ENCODE data around the gene NDUFA12.
"Not testable (repeated sequence)": the region's sequence is repeated elsewhere in the genome, so short reads cannot be mapped to it uniquely, and the experiment has no call there.

NDUFA12 gene

DNA sequence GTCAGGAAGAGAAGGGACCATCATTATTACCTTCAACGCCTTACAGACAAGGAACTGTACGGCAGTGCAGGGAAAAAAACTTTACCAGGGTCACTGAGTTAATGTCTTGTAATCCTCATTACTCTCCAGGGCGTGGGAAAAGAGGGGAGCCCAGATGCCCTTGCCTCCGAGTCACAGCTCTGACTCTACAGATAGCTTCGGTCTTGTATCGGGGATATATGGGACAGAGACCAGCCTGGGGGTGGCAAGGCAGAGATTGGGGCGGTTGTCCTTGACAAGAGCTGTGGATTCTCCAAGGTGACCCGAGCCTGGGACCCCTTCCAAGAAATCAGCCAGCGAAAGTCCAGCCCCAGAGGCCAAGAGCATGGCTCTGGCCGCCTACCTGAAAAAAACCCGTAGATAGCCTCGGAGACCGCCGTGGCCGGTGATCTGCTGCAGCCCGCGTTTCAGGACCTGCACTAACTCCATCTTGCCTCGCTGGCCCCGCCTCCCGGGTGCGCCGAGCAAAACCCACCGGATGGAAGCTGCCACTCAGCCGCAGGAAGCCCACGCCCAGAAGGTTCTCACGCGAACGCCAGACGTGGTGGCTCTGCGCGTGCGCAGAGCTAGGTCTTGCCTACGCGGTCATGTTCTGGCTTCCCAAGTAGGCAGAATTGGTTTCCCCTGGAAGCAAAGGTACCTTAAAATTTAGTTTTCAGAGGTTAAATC, at the start of gene NDUFA12:
Gene NDUFA12 (minus strand): TSS at position 485 of the 708 bp plus-strand sequence. CDS start 17 bp downstream, at position 468.
- peak; percentile 93 to 94 for DNase-seq

GRCh38 chr12:95051241-95051640, 47.7 kb upstream of the NDUFA12 start:
- DNase-seq, result no peak

DNA sequence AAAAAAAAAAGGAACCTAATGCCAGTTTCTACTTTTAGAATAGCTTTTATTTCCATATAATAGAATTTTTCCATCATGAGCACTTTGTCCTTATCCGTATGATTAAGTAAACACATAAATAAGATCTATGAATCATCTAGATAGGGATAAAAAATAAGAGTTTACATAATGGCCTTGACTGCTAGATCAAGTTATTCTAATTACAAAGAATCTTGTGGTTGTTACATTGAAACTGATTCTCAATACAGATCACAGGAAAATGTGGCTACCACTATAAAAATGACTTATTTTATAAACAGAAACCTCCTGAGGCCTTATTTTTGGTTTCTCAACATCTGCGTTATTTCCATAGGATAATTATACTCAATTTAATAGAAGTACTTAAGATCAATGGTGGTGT, 34.4 kb upstream of the NDUFA12 start:
- DNase-seq, result no peak

DNA sequence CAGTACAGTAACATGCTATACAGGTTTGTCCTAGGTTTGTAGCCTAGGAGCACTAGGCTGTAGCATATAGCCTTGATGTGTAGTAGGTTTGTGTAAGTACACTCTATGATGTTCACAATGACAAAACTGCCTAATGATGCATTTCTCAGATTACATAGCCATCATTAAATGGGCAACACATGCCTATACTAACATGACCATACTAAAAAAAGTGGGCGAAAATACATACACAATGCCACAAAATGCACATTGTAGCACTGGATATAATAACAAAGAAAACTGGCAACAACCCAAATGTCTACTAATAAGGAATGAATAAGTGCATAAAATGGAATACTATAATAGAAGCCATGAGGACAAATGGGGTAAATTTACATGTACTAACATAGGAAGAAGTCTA, 31.3 kb upstream of the NDUFA12 start:
- DNase-seq, result no peak

GRCh38 chr12:95022477-95022876, 19.0 kb upstream of the NDUFA12 start:
- DNase-seq, result no peak

DNA sequence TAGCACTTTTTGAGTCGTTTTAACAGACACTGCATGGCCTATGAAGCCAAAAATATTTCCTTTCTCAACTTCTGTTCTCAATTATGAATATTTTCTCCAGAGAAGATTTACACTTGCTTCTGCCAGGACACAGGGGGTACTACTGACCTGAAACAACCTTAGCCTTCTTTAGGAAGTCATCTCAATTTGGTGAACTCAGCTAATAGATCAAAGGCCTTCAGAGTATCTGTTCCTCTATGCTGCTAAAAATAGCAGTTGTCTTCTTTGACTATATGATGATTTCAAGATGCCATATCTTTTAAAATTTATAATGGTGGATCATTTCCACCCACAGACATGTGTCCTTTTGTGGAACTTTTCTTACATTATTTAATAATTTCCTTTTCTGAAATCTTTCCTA, 14.0 kb upstream of the NDUFA12 start:
- DNase-seq, result no peak

DNA sequence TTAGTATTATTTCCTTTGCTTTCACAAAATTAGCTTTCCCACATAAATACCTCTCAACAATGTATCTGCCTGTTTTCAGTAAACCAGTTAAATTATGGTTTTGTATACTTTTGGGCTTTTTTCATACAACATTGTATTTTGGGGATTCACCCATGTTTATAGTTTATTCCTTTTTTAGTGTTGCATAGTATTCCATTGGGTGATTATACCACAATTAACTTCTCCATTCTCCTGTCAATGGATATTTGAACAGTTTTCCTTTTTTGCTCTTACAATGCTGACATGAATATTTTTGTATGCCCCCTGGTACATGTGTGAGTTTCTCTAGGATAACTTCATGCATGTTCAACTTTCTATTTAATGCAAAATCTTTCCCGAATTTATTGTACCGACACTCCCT, 12.6 kb upstream of the NDUFA12 start:
- DNase-seq, result no peak

- no peak for DNase-seq
Observed at GRCh38 chr12:95014554-95014953, 11.1 kb upstream of the NDUFA12 start.

- DNase-seq, result no peak
Observed at GRCh38 chr12:95006206-95006605, 2.7 kb upstream of the NDUFA12 start.

GRCh38 chr12:95004610-95005009, 1.1 kb upstream of the NDUFA12 start:
- DNase-seq, result no peak

DNA sequence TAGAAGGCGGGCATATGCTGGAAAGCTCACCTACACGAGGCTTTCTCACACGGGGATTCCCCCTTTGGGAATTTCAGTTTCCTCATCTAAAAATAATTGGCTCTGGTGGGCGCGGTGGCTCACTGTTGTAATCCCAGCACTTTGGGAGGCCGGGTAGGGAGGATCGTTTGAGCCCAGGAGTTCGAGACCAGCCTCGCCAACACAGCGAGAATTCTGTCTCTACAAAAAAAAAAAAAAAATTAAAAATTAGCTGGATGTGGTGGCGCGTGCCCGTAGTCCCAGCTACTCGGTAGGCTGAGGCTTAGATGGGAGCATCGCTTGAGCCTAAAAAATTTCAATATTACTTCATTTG, 400 bp upstream of the NDUFA12 start:
- no peak for DNase-seq

DNA sequence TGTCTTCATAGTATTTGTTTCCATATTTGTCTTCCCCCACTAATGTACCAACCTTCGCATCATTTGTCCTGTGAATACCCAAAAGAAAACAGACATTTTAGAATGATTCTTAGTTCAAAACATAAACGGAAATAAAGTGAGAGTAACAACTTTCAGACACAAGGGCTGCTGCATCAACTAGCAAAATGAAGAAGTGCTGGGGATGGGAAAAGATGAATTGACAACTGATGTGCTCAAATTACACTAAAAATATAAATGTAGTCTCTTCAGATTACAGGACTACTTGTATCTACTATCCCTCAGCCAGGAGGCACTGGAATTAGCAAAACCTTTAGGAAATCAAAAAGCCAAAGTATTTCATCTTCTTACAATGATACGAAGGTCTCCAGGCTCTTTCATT, 743 bp downstream of the NDUFA12 start:
- no peak for DNase-seq

DNA sequence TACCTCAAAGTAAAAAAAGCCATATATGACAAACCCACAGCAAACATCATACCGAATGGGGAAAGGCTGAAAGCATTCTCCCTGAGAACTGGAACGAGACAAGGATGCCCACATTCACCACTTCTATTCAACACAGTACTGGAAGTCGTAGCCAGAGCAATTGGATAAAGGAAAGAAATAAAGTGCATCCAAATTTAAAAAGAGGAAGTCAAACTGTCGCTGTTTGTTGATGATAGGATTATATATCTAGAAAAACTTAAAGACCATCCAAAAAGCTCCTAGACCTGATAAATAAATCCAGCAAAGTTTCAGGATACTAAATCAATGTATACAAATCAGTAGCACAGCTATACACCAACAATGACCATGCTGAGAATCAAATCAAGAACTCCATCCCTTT, 5.2 kb downstream of the NDUFA12 start:
- no peak for DNase-seq

- no peak for DNase-seq
Observed at GRCh38 chr12:94997726-94998125, 5.8 kb downstream of the NDUFA12 start.

DNA sequence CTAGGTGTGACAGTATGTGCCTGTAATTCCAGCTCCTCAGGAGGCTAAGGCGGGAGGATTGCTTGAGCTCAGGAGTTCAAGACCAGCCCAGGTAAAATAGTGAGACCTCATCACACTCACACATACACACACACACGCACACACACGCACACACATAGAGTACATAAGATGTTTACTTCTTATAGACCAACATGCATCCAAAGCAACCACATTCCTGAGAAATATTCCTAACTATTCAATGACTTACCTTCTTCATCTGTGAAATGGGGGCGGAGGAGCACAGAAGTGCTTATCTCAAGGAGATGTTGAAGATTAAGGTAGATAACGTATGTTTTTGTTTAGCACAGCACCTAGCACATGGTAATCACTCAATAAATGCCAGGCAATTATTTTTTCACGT, 6.4 kb downstream of the NDUFA12 start:
- no peak for DNase-seq

- DNase-seq, result no peak
Observed at GRCh38 chr12:94994312-94994711, 9.2 kb downstream of the NDUFA12 start.

DNA sequence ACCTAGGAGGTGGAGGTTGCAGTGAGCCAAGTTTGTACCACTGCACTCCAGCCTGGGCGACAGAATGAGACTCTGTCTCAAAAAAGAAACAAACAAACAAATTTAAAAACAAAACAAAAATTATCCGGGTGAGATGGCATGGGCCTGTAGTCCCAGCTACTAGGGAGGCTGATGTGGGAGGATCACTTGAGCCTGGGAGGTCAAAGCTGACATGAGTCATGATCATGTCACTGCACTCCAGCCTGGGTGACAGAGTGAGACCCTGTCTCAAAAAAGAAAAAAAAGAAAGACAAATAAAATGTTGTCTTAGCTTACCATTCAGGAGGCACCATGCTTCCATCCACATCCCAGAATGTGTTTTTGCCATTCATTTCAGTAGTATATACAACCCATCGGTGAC, 9.6 kb downstream of the NDUFA12 start:
- DNase-seq, result not testable (repeated sequence)

GRCh38 chr12:94990222-94990621, 13.3 kb downstream of the NDUFA12 start:
- no peak for DNase-seq

DNA sequence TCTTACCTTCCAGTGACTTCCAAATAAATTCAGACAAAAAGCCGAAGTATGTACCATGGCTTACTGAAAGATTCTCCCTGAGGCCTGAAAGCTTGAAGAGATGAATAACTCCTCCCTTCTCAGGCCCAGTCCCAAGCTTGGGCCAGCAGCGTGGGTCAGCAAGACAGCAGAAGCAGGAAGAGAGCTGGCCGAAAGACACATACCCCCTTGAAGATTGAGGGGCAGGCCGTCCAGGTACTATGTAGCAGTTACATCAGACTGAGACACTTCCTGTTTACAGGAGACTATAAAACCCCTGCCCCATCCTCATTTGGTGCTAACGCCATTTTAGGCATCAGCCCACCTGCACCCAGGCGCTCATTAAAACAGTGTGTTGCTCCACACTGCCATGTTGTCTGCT, 15.0 kb downstream of the NDUFA12 start:
- no peak for DNase-seq

- DNase-seq, result no peak
Observed at GRCh38 chr12:94987801-94988200, 15.7 kb downstream of the NDUFA12 start.

DNA sequence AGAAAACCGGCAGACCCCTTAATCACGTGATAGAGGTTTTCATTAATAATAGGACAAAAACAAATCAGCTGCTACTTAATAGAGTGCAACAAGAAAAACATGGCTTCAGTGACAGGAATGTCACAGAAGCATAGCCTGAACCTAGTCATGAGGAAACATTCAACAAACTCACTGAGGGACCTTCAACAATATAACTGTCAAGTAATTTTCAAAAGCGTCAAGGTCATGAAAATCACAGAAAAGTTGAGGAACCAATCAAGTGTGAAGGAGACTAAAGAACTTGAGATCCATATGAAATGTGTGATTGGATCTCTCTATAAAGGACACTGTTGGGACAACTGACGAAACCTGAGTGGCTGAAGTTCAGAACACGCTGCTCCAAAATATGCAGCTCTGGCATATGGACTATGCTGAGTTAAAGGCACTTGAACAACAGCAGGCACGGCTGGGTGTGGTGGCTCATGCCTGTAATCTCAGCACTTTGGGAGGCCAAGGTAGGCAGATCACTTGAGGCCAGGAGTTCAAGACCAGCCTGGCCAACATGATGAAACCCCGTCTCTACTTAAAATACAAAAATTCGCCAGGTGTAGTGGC, 16.3 kb downstream of the NDUFA12 start:
- peak in 1 of 2 experiments; percentile 2 for DNase-seq

- DNase-seq, result not testable (repeated sequence)
Observed at GRCh38 chr12:94985099-94985498, 18.4 kb downstream of the NDUFA12 start.

DNA sequence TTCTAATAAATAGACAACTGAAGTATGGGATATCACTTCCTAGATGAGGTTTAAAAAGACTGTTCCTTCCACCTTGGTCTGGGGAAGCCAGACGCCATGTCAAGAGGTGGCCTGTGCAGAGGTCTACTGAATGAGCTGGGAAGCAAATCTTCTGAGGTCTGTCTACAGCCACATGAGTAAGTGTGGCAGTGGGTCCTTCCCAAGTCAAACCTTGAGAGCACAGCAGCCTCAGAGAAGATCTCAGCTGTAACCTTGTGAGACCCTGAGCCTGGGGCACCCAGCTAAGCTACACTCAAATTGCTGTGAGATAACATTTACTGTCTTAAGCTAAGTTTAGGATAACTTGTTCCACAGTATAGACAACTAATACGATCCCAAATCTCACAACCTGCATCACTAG, 20.2 kb downstream of the NDUFA12 start:
- no peak for DNase-seq

DNA sequence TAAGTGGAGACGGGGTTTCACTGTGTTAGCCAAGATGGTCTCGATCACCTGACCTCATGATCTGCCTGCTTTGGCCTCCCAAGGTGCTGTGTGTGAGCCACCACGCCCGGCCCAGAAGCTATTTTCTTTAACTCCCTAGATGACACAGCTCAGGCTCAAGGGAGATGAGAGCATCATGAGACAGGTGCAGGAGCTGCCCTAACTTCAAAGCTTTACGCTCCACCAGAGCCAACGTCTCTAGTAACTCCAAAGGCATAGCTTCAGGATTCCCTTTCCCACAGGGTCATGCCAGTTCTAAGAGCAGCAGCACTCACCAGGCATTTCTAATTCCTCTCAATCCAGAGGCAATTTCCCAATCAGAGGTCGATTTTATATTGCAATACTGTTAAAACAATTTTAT, 21.0 kb downstream of the NDUFA12 start:
- no peak for DNase-seq

DNA sequence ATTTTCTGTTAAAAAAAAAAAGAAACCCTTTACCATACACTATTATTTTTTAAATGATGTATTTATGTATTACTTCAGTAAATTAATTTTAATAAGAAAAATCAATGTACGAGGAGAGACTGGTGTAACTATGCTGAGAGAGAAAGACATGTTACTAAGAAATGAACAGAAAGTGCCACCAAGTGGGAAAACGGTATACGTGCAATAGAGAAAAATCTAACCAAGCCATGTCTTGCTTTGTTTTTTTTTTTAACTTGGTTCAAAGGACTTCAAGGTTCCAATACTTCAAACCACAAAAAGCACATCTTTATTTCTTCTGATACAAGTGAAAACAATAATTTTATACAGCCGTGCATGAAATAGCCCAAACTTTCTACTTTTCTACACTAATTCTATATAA, 22.9 kb downstream of the NDUFA12 start:
- no peak for DNase-seq

Measured in activated CD4-positive, alpha-beta T cell treated with anti-CD3 and anti-CD28 coated beads, Interleukin-2, amount 50 U/mL, for 4 hours (primary cell).